Measurements from ENCODE around the gene SLC19A2. TPM values are rescaled to one million over a fixed set of nuclear protein-coding genes. Genes with fewer than 3 reads are reported as not detected.

Gene SLC19A2
- total and polyA plus RNA-seq, 2 of the 13 experiments (the other 11 are each of a cell fraction or from before 2014, with no cell fraction given) = 30.4 to 56.0 TPM

- TF ChIP-seq HNRNPLL (IDR thresholded peaks at IDR 0.05; ENCODE audit: low read depth, low read length, poor library complexity, severe bottlenecking) (peak; percentile 94), ZNF562 (CRISPR knock-in tag; IDR thresholded peaks at IDR 0.05; ENCODE audit: borderline replicate concordance) (no peak), ZNF12 (CRISPR knock-in tag; IDR thresholded peaks at IDR 0.05) (no peak; the same call in 1 of the 2 replicates), ZBTB40 (IDR thresholded peaks at IDR 0.05) (no peak), ZBTB40 (CRISPR knock-in tag; IDR thresholded peaks at IDR 0.05) (peak; percentile 59), ZFP36 (IDR thresholded peaks at IDR 0.05; ENCODE audit: borderline replicate concordance, low read depth, low read length, partially characterized antibody) (no peak), HCFC1 (IDR thresholded peaks at IDR 0.05; ENCODE audit: low read depth, low read length) (no peak), NFIB (CRISPR knock-in tag; IDR thresholded peaks at IDR 0.05; ENCODE audit: borderline replicate concordance) (no peak), ZSCAN12 (CRISPR knock-in tag; IDR thresholded peaks at IDR 0.05) (peak; percentile 77; the same call in 1 of the 2 replicates), STAT6 (CRISPR knock-in tag; IDR thresholded peaks at IDR 0.05; ENCODE audit: borderline replicate concordance) (no peak; the same call in 1 of the 2 replicates), NFE2L2 (IDR thresholded peaks at IDR 0.05; ENCODE audit: low read length) (no peak), CCAR2 (optimal IDR thresholded peaks at IDR 0.05; ENCODE audit: low read depth, low read length) (no peak), ARNTL (CRISPR knock-in tag; IDR thresholded peaks at IDR 0.05) (peak; percentile 84), MTF2 (CRISPR knock-in tag; IDR thresholded peaks at IDR 0.05; ENCODE audit: borderline replicate concordance) (0 out of 2 replicates have a peak, but pooled peaks have one; percentile 11)
Observed at GRCh38 chr1:169485431-169486280, at the start of gene SLC19A2 (continued).

Data from HepG2 (cell line).